WTC11 (cell line): ENCODE results near the gene TOMM5.

ENCODE experiments used
- SMAD3 ChIP-seq: sonication (generic); formaldehyde crosslinking; IDR thresholded peaks from 2 replicates; pipeline ENCODE4 v1.8.0; 2022; ENCODE audit warnings: missing genetic modification reagents, mild to moderate bottlenecking, borderline replicate concordance
- TCF7 ChIP-seq: sonication (generic); formaldehyde crosslinking; IDR thresholded peaks from 2 replicates; pipeline ENCODE4 v1.8.0; 2022; ENCODE audit warnings: mild to moderate bottlenecking, low read depth, missing genetic modification reagents, moderate library complexity
- ZNF219 ChIP-seq: sonication (generic); formaldehyde crosslinking; IDR thresholded peaks from 2 replicates; pipeline ENCODE4 v1.8.0; 2023; ENCODE audit warnings: missing genetic modification reagents, mild to moderate bottlenecking, borderline replicate concordance

- TF ChIP-seq SMAD3 (CRISPR knock-in tag) (no peak), ZNF219 (CRISPR knock-in tag) (no peak), TCF7 (CRISPR knock-in tag) (no peak)
Observed at GRCh38 chr9:37620396-37620795, 28.0 kb upstream of the TOMM5 start.
